Activated naive CD4-positive, alpha-beta T cell treated with anti-CD3 and anti-CD28 coated beads, Interleukin-2, amount 50 U/mL, for 72 hours (primary cell): ENCODE measurements around the gene SUPT4H1. TPM values are rescaled to one million over a fixed set of nuclear protein-coding genes. Genes with fewer than 3 reads are reported as not detected.

Experiments
- ATAC-seq, 2 donors: fragments of 150-1000 bp; cut with Tn5 transposase; 2 replicates each; pipeline ENCODE4 v1.10.0; 2021; ENCODE audit warnings: mild to moderate bottlenecking in 2 of 2, moderate library complexity in 2 of 2
- DNase-seq, 2 donors: peaks; one replicate each; pipeline ENCODE4 v3.0.0; 2021 to 2022; ENCODE audit warnings: low spot score in 2 of 2
- H3K27ac Mint-ChIP-seq, 2 donors: one replicate each; pipeline ENCODE4 v1.8.0; 2022; ENCODE audit warnings: mild to moderate bottlenecking in 2 of 2, mixed read lengths in 2 of 2
- H3K36me3 Mint-ChIP-seq, 2 donors: one replicate each; pipeline ENCODE4 v1.8.0; 2022; ENCODE audit warnings: mixed read lengths in 2 of 2
- H3K9me3 Mint-ChIP-seq, 2 donors: one replicate each; pipeline ENCODE4 v1.8.0; 2022; ENCODE audit warnings: mixed read lengths in 2 of 2
- total RNA-seq, 2 donors: library from RNA; stranded (reverse); gene quantifications; one replicate each; pipeline ENCODE4 v1.2.3, GENCODE V29; 2022

SUPT4H1 gene
- total RNA-seq, 2 donors from 2014 or later: 105 to 141 TPM

DNA sequence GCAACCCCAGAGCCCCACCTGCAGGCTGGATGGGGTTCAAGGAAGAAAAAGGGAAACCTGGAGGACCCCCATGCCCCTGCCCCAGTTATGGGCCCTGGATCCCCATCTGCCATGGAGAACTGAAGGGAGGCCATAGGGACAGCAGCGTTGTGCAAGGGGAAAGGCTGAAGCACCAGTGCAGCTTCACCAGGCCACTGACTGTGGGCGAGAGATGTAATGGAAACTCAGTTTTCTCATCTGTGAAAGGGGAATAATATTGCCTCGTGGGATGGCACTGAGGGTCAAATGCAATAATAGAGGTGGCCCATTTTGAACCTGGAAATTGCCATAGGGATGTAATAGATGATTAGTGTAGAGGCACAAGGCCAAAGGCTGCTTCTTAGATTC, 13.6 kb downstream of the SUPT4H1 start:
- ATAC-seq (peak; percentile 4 to 16), DNase-seq (no peak)
- Mint-ChIP-seq H3K9me3 (no peaks in the 10 kb centered on the region), H3K27ac (peak overlapping the region; percentile 100), H3K36me3 (peaks cover 78 to 80% of the 10 kb centered on the region in 2 donors)

DNA sequence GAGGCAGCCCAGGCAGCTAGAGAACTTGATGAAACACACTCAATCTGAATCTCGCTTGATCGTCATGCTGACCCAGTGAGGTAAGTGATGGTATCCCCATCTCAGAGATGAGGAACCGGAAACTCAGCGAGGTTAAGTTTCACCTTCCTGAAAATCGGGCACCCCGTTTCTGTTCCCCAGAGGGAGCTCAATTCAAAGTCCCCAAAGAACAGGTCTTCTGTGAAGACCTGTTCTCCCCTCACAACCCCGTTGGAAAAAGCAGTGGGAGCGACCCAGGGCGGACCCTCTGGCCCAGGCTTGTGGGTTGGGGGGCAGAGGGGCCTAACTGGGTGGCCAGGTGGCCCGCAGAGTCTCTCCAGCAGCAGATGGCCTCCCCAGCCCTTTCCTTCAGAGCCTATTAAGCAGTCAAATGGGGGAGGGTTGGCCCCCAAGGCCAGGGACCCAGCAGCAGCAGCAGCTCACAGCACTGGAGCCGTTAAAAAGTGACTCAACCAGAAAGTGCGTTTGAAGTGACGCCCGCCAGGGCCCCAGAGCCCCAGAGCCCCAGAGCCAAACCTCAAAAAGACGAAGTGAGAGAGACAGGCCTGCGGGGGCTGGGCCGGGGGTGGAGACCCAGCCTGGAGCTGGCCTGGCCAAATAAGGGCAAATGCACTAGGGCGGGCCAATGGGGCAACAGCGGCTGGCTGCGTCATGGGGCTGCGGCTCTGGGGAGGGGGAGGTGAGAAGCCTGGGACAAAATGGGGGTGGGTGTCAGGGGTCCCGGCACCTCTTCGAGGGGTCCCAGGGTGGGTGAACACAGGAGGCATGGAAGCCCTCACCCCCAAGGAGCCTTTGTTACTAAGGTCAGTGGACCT, 14.2 kb downstream of the SUPT4H1 start:
- ATAC-seq: peak; percentile 75 to 78
- peak; percentile 93 to 96 for DNase-seq
- peaks cover 75 to 78% of the 10 kb centered on the region in 2 donors for H3K36me3 Mint-ChIP-seq
- peak overlapping the region; percentile 100 for H3K27ac Mint-ChIP-seq
- no peaks in the 10 kb centered on the region for H3K9me3 Mint-ChIP-seq

DNA sequence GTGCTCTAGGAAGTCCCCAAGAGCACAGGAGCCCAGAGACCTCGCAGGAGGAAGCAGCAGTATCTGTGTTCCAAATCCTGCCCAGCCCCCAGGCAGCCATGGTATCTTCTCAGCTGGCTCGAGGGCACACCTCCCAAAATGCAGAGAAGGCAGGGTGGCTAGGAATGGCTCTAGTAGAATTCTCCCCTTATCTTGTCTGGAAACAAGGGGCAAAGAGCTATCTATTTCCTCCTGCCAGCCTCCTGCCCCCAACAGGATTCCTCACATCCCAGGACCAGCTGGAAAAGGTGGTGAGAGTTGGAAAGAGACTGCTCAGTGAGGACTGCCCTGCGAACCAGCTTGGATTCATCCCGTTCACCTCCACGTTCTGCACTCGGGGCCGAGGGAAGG, 14.8 kb downstream of the SUPT4H1 start:
- ATAC-seq: no peak
- Mint-ChIP-seq H3K27ac (peak overlapping the region; percentile 100), H3K36me3 (peaks cover 75 to 76% of the 10 kb centered on the region in 2 donors), H3K9me3 (no peaks in the 10 kb centered on the region)
- DNase-seq: no peak

DNA sequence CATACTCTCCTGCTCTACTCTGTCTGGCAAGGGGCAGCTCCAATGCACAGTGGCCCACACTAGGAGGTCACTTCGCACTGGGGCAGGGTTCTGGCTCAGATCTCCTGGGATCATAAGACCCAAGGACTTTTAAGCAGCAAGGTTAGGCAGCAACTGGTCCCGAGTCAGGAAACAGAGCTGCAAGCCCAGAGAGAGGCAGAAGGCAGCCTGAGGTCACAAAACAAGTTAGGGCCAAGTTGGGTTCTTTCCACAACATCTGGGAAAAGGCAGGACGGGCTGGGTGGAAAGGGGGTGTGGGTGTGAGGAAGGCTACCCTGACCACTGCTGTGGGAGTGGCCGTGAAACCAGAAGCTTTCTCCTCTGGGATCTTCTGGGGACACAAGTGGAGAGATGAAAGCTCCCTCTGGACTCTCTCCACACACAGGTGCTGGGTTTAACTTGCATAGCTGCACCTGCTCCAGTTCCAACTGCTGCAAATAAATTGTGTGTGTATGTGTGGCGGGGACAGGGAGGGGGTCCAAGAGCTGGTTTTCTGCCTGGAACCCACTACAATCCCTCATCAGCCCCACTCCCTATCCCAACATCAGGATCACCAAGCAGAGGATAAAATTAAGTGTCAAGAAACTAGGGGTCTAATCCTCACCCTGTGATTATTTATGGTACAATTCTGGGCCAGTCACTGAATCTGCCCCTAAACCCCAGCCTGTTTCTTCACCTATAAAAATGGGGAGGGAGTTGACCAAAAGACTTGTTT, 15.4 kb downstream of the SUPT4H1 start:
- Mint-ChIP-seq H3K9me3 (no peaks in the 10 kb centered on the region), H3K36me3 (peaks cover 75 to 76% of the 10 kb centered on the region in 2 donors), H3K27ac (peak overlapping the region; percentile 100)
- DNase-seq (no peak), ATAC-seq (no peak)

DNA sequence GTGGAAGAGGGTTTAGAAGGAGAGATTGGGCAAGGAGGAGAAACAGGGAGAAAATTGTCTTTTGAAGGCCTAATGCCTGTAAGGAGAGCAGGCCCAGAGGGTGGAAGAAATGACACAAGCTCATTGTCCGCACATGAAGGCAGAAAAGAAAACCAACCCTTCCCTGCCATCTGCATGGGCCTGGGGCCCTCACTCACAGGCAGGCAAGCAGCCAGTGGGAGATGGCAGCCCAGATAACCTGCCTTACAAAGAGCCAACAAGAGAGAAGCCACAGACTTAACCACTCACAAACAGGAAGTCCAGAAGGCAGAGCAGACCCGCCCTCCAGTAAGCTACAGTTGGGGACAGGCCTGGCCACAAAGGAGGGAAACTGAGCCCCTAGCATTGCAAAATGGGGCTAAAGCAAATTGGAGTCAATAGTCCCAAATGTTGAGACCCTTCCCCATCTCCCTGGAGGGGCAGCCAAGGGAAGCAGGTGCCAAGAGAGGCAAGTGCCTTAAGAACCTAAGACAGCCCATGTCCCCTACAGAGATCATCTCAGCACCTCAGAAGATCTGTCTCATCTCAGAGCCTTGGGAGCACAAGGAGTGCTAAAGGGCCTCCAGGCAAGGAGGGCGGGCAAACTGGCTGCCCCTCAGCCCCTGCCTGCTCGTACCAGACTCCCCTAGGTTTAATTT, 16.1 kb downstream of the SUPT4H1 start:
- DNase-seq (peak in 1 of 2 donors; percentile 87), ATAC-seq (peak; percentile 16 to 30)
- H3K27ac Mint-ChIP-seq: peak overlapping the region; percentile 100
- H3K9me3 Mint-ChIP-seq: no peaks in the 10 kb centered on the region
- H3K36me3 Mint-ChIP-seq: peaks cover 77 to 81% of the 10 kb centered on the region in 2 donors

DNA sequence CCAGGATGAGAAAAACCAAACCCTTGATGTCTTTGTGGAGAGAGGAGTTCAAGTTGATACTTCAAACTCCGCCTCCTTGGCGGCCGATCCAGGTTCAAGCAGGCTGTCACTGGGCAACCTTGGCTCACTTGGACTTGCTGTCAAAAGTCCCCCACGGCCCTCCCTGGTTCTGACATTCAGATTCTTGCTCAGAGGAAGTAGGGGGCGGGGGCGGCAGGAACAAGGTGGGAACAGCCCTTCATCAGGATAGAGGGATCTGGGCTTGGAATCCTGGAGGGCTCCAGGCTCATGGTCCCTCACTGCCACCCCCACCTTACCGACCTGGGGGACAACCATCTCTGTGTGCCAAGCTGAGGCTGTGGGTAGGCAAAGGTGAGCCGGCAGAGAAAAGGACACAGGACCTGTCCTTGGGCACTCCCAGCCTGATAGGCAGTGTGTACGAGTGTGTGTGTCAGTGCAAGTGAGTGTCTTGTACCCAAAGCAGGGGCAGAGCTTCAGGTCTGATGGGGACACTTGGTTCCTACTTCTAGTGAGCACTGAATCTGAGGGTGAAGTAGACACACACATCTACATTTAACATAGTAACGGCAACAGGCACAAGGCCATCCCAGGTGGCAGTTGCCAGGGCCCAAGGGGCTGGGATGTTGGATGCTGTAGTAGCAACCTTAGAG, 16.8 kb downstream of the SUPT4H1 start:
- DNase-seq: no peak

DNA sequence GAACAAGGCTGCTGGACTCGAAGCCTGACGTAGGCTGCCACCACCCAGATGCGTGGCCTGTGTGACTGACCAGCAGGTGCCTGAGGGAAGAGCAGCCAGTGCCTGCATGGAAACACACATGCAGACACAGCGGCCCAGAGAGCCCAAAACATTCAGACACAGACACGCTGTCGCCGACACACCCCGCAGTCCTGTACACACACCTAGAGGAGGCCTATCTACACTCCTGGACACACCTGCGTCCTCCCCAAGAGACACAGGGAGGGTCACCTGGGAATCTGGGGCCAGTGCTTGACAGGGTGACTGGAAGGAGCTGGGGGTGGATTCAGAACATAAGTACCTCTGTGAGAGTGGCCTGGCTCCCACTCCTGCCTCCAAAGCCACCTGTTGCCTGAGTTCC, 17.3 kb downstream of the SUPT4H1 start:
- Mint-ChIP-seq H3K36me3 (peaks cover 72 to 79% of the 10 kb centered on the region in 2 donors), H3K9me3 (no peaks in the 10 kb centered on the region), H3K27ac (peak overlapping the region; percentile 100)
- DNase-seq (no peak), ATAC-seq (no peak)

More for the DNA sequence above, 16.8 kb downstream of the SUPT4H1 start:
- ATAC-seq: no peak
- no peaks in the 10 kb centered on the region for H3K9me3 Mint-ChIP-seq
- H3K36me3 Mint-ChIP-seq: peaks cover 77 to 81% of the 10 kb centered on the region in 2 donors
- peak overlapping the region; percentile 100 for H3K27ac Mint-ChIP-seq

DNA sequence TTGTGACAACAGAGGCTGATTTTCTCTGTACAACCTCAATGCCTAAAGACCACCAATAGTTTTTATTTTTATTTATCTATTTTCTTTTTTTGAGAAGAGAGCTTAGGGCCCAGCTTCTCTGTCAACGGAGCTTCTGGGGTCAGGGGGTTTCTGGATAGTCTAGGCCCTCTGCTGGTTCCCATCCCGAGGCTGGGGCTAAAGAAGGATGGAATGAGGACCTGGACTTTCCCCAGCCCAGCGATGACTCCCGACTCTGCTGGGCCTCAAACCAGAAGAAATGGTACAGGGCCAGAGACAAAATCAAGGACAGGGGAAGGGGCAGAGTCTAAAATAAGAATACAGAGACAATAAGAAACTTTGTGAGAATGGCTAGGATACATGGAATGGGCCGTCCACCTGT, 17.7 kb downstream of the SUPT4H1 start:
- Mint-ChIP-seq H3K9me3 (no peaks in the 10 kb centered on the region), H3K36me3 (peaks cover 68 to 79% of the 10 kb centered on the region in 2 donors), H3K27ac (peak overlapping the region; percentile 100)
- no peak for ATAC-seq
- DNase-seq: no peak

DNA sequence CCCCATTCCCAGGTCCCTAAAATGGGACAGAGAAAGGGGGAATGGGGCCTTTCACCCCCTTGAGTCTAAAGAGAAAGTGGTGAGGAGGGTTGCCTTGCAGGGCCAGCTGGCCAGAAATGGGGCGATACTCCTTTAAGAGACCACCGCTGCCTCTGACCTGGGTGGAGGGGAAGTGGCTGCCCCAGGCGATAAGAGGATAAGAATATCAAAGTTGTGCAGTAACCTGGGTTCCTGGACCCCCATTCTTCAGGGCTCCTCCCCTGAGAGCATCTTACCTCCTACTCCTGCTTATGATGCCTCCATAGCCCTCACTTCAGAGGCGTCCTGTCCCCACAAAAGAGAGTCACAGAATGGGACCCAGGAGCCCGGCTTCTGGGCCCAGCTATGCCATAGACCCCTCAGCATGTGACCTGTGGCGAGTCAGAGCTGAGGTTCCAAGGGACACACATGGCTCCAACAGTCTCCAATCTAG, 18.2 kb downstream of the SUPT4H1 start:
- Mint-ChIP-seq H3K27ac (peak overlapping the region; percentile 100), H3K36me3 (peaks cover 64 to 78% of the 10 kb centered on the region in 2 donors), H3K9me3 (no peaks in the 10 kb centered on the region)
- ATAC-seq (no peak), DNase-seq (no peak)

DNA sequence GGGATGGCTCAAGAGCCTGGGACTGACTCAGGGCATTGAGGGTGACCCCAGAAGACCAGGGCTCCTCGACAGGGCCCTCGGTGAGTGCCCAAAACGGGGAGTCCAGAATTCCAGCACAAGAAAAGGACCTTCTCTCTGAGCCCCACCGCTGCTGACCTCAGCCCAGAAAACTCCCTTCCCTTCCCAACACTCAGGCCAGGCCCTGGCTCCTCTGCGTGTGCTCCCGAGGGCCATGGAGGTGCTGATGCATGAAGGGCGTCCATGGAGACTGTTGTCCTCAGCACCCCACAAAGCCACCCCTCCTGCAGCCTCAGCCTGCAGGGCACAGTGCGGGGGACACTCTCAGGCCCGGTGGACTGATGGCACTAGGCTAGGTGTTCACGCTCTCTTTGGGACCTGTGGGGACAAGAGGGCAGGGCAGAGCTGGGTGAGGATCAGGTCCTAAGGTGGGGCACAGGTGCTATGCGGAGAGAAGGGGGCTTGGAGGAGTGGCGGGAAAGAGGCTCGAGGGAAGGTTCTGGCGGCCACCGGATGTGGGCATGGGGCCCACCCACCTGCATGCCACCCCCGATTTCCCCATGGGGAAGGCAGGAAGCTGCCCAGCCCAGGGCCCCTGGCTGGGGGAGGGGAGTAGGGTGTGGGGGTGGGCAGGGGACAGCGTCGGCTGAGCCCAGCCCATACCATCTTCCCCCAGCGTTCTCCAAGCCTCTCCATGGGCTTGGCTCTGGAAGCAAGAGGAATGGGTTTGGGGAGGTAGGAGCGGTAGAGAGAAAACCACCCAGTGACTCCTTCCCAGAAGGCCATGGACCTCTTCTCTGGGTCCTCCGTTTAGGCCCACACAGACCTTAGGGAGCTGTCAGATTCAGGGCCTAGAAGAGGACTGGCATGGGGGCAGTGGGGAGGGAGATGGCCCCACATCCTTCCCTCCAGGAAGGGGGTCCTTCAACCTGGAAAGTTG, 18.9 kb downstream of the SUPT4H1 start:
- H3K27ac Mint-ChIP-seq: peak overlapping the region; percentile 100
- peak in 1 of 2 donors; percentile 77 for DNase-seq
- ATAC-seq: no peak
- H3K9me3 Mint-ChIP-seq: no peaks in the 10 kb centered on the region
- peaks cover 59 to 82% of the 10 kb centered on the region in 2 donors for H3K36me3 Mint-ChIP-seq

DNA sequence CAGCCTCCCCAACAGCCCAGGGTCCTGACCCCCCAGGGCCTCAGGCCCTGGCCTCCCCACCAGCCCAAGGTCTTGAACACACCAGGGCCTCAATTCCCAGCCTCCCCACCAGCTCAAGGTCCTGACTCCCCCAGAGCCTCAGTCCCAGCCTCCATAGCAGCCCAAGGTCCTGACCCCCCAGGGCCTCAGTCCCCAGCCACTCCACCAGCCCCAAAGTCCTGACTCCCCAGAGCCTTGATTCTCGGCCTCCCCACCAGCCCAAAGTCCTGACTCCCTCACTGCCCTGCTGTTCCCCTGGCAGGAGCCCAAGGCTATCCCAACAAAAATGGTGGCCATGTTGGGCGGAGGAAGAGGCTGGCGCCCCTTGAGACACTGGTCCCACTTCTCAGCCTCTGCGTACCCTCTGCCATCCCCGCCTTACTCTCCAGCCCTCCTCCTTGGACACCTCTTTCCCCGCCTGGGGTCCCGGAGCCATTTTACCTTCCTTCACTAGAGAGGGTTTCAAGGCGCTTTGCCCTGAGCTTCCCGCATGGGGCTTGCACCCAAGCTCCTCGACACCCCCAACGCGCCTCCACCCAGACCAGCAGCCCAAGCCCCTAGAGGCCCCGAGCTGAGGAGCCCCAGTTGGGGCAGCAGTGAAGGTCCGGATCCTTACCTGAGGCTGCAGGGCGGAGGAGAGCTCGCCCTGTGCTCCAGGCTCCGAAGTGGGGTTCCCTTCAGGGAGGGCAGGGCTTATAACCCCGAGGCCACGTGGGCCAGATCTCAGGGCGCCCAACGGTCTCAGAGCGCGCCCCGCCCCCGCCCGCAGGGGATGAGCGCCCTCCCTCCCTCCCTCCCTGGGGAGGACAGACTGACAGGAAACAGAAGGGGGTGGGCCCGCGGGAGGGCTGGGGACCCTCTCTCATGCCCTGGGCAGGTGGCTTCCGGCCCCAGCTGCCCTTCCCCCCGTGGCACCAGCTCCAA, 19.9 kb downstream of the SUPT4H1 start:
- H3K27ac Mint-ChIP-seq: peak overlapping the region; percentile 100
- peaks cover 50 to 77% of the 10 kb centered on the region in 2 donors for H3K36me3 Mint-ChIP-seq
- H3K9me3 Mint-ChIP-seq: no peaks in the 10 kb centered on the region
- peak; percentile 93 for DNase-seq
- ATAC-seq: peak; percentile 16 to 25

DNA sequence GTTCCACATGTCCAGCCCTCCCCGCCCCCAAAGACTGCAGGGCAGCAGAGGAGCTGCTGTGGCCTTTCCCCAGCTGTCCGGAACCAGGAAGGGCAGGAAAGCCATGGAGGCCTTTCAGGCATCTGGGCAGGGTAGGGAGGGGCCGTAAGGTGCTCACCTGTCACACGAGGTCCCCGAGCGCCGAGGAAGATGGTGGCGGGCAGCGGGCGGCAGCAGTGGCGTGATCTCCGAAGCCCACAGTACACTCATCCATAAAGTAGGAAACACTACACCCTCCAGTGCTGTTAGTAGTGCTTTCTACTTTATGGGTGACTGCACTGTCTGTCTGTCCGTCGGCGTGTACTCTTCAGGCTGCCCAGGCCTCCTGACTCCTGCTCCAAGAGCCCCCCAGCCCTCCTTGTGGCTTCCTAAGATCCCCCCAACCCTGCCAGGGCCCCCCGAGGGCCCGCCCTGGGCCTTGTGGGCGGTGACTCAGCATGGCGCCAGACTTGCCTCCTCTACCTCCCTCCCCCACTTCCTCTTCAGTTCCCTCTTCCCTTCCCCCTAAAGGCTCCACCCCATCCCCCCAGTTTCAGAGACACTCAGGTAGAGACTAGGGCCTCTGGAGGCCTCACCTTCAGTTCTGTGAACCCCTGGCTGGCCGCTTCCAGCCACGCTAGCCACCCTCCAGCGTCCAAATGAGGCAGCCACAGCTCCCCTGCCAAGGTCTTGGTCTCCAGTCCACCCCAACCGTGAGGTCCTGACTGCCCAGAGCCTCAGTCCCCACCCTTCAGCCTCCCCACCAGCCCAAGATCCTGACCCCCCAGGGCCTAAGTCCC, 20.8 kb downstream of the SUPT4H1 start:
- DNase-seq (peak in 1 of 2 donors; percentile 74), ATAC-seq (no peak)
- Mint-ChIP-seq H3K9me3 (no peaks in the 10 kb centered on the region), H3K36me3 (peaks cover 44 to 68% of the 10 kb centered on the region in 2 donors), H3K27ac (peak overlapping the region; percentile 100)

DNA sequence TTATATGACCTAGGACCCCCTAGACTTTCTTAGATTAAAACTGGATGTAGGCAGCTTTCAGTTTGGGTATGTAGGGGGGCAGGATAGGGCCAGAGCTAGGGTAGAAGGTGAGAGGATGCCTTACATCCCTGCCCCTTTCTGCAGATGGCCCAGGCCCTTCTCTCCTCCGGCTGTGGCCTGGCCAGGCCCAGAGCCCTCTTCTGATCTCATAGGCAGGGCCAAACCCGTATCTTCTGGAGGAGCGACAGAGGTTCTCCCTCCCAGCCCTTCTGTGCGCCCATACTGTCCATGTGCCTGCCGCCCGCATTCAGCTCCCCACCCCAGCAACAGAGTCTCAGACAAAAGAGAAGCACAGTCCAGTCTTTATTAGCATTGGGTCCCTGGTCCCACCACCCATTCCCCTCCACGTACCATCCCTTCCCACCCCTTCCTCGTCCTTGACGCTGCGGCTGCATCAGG, 21.4 kb downstream of the SUPT4H1 start:
- ATAC-seq (peak in 1 of 2 donors; percentile 1), DNase-seq (no peak)
- no peaks in the 10 kb centered on the region for H3K9me3 Mint-ChIP-seq
- peaks cover 44 to 61% of the 10 kb centered on the region in 2 donors for H3K36me3 Mint-ChIP-seq
- H3K27ac Mint-ChIP-seq: peak overlapping the region; percentile 100
